GM19463 (cell line): ENCODE data around the gene NFE2.

Experiments used
- ATAC-seq: cut with Tn5 transposase; IDR thresholded peaks from one replicate; pipeline ENCODE4 v1.9.1; 2021; ENCODE audit warnings: mild to moderate bottlenecking, moderate library complexity; ENCODE audit not compliant: unreplicated experiment

NFE2 gene

GRCh38 chr12:54306925-54307741 lies 6.3 kb upstream of the NFE2 start:
- no peak for ATAC-seq

GRCh38 chr12:54304187-54304810 lies 3.5 kb upstream of the NFE2 start:
- no peak for ATAC-seq

DNA sequence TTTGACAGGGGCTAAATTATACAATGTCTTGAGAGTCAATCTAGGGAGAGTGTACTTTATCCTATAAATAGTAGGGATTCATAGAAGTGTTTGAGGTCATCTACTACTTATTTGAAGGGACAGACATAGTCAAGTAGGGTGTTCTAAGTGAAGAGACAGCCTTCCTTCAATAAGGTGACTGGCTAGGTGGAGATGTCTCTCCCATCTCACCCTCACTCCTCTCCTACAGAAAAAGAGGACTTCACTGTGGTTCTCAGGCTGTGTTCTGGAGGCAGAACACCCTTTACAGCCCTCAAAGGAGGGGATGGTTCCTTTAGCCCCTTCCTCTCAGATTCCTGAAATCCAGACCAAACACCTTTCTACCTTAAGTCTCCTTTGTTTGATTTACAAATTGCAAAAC lies 2.8 kb upstream of the NFE2 start:
- no peak for ATAC-seq

- ATAC-seq: no peak
Measured at GRCh38 chr12:54301428-54302048, 723 bp upstream of the NFE2 start.

DNA sequence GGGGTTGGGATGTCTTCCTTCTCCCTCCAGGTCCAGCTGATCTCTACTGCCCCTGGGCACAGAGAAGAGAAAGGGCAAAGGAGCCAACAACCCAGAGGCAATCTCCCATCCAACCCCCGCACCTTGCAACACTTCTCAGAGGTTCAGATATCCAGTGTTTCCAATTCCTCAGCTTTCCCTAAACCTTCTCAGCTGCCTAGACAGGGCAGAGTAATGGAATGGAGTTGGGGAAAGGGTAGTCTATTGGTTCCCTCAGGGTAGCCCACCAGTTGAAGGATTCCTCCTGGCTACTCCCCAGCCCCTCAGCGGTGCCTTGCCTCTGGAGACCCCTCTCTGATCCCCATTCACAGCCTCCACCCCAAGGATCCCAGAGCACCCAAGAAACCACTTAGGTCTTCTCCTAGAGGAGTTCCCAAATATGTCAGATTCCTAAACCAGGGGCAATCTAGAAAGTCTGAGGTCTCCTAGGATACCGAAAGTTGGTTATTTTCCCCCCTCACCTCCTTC lies 537 bp downstream of the NFE2 start:
- no peak for ATAC-seq

GRCh38 chr12:54299515-54300224 lies 1.1 kb downstream of the NFE2 start:
- ATAC-seq: no peak

DNA sequence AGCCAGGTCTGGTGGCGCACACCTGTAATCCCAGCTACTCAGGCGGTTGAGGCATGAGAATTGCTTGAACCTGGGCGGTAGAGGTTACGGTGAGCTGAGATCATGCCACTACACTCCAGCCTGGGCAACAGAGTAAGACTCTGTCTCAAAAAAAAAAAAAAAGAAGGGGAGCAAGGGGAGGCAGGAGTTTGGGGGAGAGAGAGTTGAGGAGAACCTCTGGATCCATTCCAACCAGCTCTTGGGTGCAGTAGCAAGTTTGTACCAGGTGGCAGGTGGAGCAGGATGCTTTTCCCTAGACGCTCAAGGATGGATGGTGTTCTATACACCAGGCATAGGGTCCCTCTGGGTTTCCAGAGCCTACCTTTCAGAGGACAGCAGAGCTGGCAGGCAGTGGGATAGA lies 1.9 kb downstream of the NFE2 start:
- ATAC-seq: no peak

GRCh38 chr12:54296393-54297099 lies 4.3 kb downstream of the NFE2 start:
- no peak for ATAC-seq

GRCh38 chr12:54294953-54295566 lies 5.8 kb downstream of the NFE2 start:
- ATAC-seq: no peak

GRCh38 chr12:54294152-54294952 lies 6.5 kb downstream of the NFE2 start:
- ATAC-seq: no peak

- ATAC-seq: no peak
Measured at GRCh38 chr12:54292931-54293241, 7.9 kb downstream of the NFE2 start.

DNA sequence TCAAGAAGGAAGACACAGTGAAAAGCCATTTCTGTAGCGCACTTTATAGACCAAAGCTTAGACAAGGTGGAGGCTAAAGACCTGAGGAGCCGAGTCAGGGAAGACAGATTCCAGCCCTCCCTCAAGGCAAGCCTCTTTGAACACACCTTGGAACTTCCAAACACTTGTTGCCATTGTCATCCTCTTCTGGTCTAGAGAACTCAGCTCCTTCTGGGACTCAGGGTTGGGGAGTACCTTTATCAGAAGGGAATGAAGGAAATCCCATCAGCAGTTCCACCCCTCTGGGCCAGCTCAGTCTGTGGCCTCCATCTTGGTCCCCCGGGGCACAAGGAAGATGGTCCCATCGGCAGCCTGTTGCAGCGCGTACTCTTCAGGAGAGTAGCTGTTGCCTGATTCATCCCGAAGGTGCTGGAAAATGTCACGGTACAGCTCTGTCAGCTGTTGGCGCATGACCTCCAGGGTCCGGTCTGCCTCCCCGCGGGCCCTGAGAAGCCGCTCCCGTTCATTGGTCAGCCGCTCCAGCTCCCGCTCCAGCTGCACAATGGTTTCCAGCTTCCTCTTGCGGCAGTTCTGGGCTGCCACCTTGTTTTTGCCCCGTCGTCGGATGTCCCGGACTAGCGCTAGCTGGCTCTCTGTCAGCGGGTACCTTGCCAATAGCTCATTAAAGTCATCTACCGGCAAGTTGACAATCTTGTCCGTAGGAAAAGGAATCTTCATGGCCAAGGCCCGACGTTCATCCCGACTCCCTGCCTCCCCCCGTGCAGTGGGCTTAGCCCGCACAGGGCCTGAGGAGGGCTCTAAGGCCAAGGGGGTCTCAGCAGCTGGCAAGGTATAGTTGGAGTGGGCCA lies 8.5 kb downstream of the NFE2 start:
- ATAC-seq: no peak

- no peak for ATAC-seq
Measured at GRCh38 chr12:54287261-54288157, 13.3 kb downstream of the NFE2 start.

- ATAC-seq: no peak
Measured at GRCh38 chr12:54286042-54287030, 14.5 kb downstream of the NFE2 start.

- no peak for ATAC-seq
Measured at GRCh38 chr12:54285150-54286041, 15.4 kb downstream of the NFE2 start.
